Stomach (tissue), 9 donors: Measurements from ENCODE around the gene CCDC195. TPM values are rescaled to one million over a fixed set of nuclear protein-coding genes. Genes with fewer than 3 reads are reported as not detected.

Experiments used
- DNase-seq, 2 donors: peaks; one replicate each; pipeline versions ENCODE4 v3.0.0 to v3.0.0-alpha.2; 2013 to 2019
- H3K27ac ChIP-seq, 5 donors: fragments of 200-600 bp in 4 of 5; sonication (generic) in 4 of 5; one replicate each; pipeline ENCODE4 v1.5.1; 2013 to 2019; ENCODE audit warnings: mild to moderate bottlenecking in 1 of 5, moderate library complexity in 1 of 5
- H3K27me3 ChIP-seq, 3 donors: fragments of 200-600 bp; sonication (generic); one replicate each; pipeline ENCODE4 v1.5.1; 2017 to 2019; ENCODE audit warnings: mixed run types in 1 of 3
- H3K36me3 ChIP-seq, 4 donors: fragments of 200-600 bp; sonication (generic); 1 replicate in 3 of 4; 2 replicates in 1 of 4; pipeline ENCODE4 v1.5.1; 2016 to 2019
- H3K4me1 ChIP-seq, 4 donors: fragments of 200-600 bp; sonication (generic); one replicate each; pipeline ENCODE4 v1.5.1; 2016 to 2019
- H3K4me3 ChIP-seq, 4 donors: fragments of 200-600 bp; sonication (generic) in 3 of 4; one replicate each; pipeline ENCODE4 v1.5.1; 2016 to 2019; ENCODE audit warnings: mild to moderate bottlenecking in 1 of 4
- H3K9me3 ChIP-seq, 4 donors: fragments of 200-600 bp; sonication (generic); one replicate each; pipeline ENCODE4 v1.5.1; 2016 to 2019
- EP300 ChIP-seq: sonication (generic); formaldehyde crosslinking; IDR thresholded peaks from one replicate; pipeline ENCODE4 v1.6.1; 2017; ENCODE audit warnings: antibody characterized with exemption
- POLR2A ChIP-seq, 4 donors: fragments of 450-650 bp; IDR thresholded peaks; one replicate each; pipeline ENCODE4 v1.6.1; 2016; ENCODE audit warnings: antibody characterized with exemption in 4 of 4, control low read depth in 2 of 4, mild to moderate bottlenecking in 1 of 4, moderate library complexity in 1 of 4
- POLR2AphosphoS5 ChIP-seq, 3 donors: sonication (generic); formaldehyde crosslinking; IDR thresholded peaks; one replicate each; pipeline ENCODE4 v1.6.1; 2016; ENCODE audit warnings: antibody characterized with exemption in 3 of 3
- WGBS, 5 donors: extraction: QIAGEN DNeasy Blood & Tissue Kit in 3 of 5; methylation state at CpG; one replicate each; pipeline versions ENCODE4 v1.1.5 to v1.1.7; 2013 to 2018; 5-methylcytosine and 5-hydroxymethylcytosine counted together
- intact Hi-C: fragments of 100-400 bp; cut with DNase I; formaldehyde crosslinking; loops from one replicate; pipeline ENCODE4 v1.15.1; 2023; ENCODE audit warnings: low total_unique reads
- polyA plus RNA-seq, 3 donors: library from polyadenylated mRNA; stranded (reverse); fragments of 200-250 nt; gene quantifications; one replicate each; pipeline ENCODE4 v1.2.3, GENCODE V29; 2013
- total RNA-seq, 5 donors: library from RNA; depleted of rRNA; stranded (reverse); fragments of >200 nt; gene quantifications; one replicate each; pipeline versions ENCODE4 v1.1.0 to v1.2.3, GENCODE V29; 2014 to 2016
- TF ChIP-seq, protein P1 (sequence below), 7 experiments: fragments of 450-650 bp in 4 of 7; fragments of 200-600 bp in 3 of 7; sonication (generic) in 3 of 7; IDR thresholded peaks; one replicate each; pipeline ENCODE4 v1.5.1; 2016 to 2019; ENCODE audit warnings: antibody characterized with exemption in 7 of 7, control low read depth in 2 of 7, mild to moderate bottlenecking in 1 of 7
- donor health status: healthy with polysubstance abuse.
- donor health status: Bipolar disorder and iron deficiency.
- donor health status: healthy.

The CCDC195 gene
- total and polyA plus RNA-seq, 8 donors: not detected

DNA sequence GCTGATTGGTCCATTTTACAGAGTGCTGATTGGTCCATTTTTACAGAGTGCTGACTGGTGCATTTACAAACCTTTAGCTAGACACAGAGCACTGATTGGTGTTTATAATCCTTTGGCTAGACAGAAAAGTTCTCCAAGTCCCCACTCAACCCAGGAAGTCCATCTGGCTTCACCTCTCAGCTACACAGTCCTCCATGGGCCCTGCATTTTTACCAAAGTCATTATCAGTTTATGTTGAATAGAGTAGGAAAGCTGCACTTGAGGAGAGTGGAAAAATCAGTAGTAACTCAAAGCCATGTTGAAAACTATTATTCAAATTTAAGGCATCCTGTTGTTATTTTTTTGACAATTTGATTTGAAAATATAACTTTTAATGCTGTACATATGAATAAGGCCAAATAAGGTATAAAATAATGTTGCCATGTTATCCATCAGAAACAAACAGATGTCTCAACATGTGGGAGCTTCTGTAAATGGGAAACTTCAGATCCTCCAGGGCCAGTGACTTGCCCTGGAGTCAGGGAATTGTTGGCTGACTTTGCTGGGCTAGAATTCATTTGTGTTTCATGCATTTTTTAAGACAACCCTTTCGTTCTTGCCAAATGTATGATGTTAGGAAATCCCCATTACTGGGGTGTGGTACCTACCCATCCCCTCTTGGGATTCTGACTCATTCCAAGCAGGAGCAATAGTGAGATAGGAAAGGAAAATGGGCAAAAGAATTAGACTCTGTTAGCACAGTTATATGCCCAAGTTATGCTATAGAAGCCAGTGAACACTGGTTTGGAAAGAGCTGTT is 37.8 kb upstream of the CCDC195 start:
- Histone ChIP-seq H3K4me3 (no peak overlapping the region), H3K36me3 (peaks cover 0 to 10% (median 5%) of the 10 kb centered on the region in 4 donors), H3K4me1 (no peaks in the 10 kb centered on the region), H3K27ac (no peak overlapping the region), H3K27me3 (no peaks in the 10 kb centered on the region), H3K9me3 (peaks cover 0 to 18% (median 16%) of the 10 kb centered on the region in 4 donors)
- intact Hi-C loops: no loop called here
- TF ChIP-seq POLR2AphosphoS5 (IDR thresholded peaks at IDR 0.05) (no peak), EP300 (no peak), POLR2A (IDR thresholded peaks at IDR 0.05) (no peak)
- TF ChIP-seq, protein P1, sequence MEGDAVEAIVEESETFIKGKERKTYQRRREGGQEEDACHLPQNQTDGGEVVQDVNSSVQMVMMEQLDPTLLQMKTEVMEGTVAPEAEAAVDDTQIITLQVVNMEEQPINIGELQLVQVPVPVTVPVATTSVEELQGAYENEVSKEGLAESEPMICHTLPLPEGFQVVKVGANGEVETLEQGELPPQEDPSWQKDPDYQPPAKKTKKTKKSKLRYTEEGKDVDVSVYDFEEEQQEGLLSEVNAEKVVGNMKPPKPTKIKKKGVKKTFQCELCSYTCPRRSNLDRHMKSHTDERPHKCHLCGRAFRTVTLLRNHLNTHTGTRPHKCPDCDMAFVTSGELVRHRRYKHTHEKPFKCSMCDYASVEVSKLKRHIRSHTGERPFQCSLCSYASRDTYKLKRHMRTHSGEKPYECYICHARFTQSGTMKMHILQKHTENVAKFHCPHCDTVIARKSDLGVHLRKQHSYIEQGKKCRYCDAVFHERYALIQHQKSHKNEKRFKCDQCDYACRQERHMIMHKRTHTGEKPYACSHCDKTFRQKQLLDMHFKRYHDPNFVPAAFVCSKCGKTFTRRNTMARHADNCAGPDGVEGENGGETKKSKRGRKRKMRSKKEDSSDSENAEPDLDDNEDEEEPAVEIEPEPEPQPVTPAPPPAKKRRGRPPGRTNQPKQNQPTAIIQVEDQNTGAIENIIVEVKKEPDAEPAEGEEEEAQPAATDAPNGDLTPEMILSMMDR (IDR thresholded peaks at IDR 0.05): no peak
- 62 to 77% (median 68%) methylated on average over 1 of the region's 1 CpG for WGBS, 5 donors
- peak in 1 of 2 donors; percentile 20 for DNase-seq

GRCh38 chr2:224751996-224752698 is 36.0 kb upstream of the CCDC195 start:
- peaks cover 0 to 3% (median 0%) of the 10 kb centered on the region in 4 donors for H3K9me3 ChIP-seq
- H3K4me3 ChIP-seq: no peak overlapping the region
- TF ChIP-seq POLR2AphosphoS5 (IDR thresholded peaks at IDR 0.05) (no peak), EP300 (no peak), POLR2A (IDR thresholded peaks at IDR 0.05) (no peak)
- TF ChIP-seq, protein P1 (IDR thresholded peaks at IDR 0.05): no peak
- H3K27me3 ChIP-seq: no peaks in the 10 kb centered on the region
- DNase-seq: no peak
- no peaks in the 10 kb centered on the region for H3K4me1 ChIP-seq
- H3K27ac ChIP-seq: no peak overlapping the region
- WGBS, 5 donors: 64 to 78% (median 67%) methylated on average over 5 of the region's 5 CpGs
- intact Hi-C loops: no loop called here
- no peaks in the 10 kb centered on the region for H3K36me3 ChIP-seq

- intact Hi-C loops: no loop called here
- WGBS, 5 donors: 63 to 84% (median 70%) methylated on average over 1 of the region's 1 CpG
- no peak for DNase-seq
These were observed 33.0 kb upstream of the CCDC195 start for GRCh38 chr2:224749136-224749535.

GRCh38 chr2:224747765-224748164 is 31.6 kb upstream of the CCDC195 start:
- no peak overlapping the region for H3K27ac ChIP-seq
- H3K4me3 ChIP-seq: no peak overlapping the region
- DNase-seq: no peak
- 76 to 94% (median 81%) methylated on average over 4 of the region's 4 CpGs for WGBS, 5 donors
- TF ChIP-seq EP300: no peak
- TF ChIP-seq, protein P1 (IDR thresholded peaks at IDR 0.05): no peak
- TF ChIP-seq POLR2AphosphoS5 (IDR thresholded peaks at IDR 0.05): no peak
- TF ChIP-seq POLR2A (IDR thresholded peaks at IDR 0.05): no peak
- H3K9me3 ChIP-seq: no peaks in the 10 kb centered on the region
- intact Hi-C loops: no loop called here
- no peaks in the 10 kb centered on the region for H3K36me3 ChIP-seq
- H3K27me3 ChIP-seq: no peaks in the 10 kb centered on the region
- H3K4me1 ChIP-seq: no peaks in the 10 kb centered on the region

More at GRCh38 chr2:224749136-224749535, 33.0 kb upstream of the CCDC195 start:
- Histone ChIP-seq H3K4me1 (no peaks in the 10 kb centered on the region), H3K36me3 (no peaks in the 10 kb centered on the region), H3K27ac (no peak overlapping the region), H3K4me3 (no peak overlapping the region), H3K9me3 (no peaks in the 10 kb centered on the region), H3K27me3 (no peaks in the 10 kb centered on the region)
- no peak for TF ChIP-seq EP300
- TF ChIP-seq, protein P1 (IDR thresholded peaks at IDR 0.05): no peak
- TF ChIP-seq POLR2AphosphoS5 (IDR thresholded peaks at IDR 0.05): no peak
- TF ChIP-seq POLR2A (IDR thresholded peaks at IDR 0.05): no peak
